SK-MEL-5 (cell line): Measurements from ENCODE around the gene MYO15B. TPM values are rescaled to one million over a fixed set of nuclear protein-coding genes. Genes with fewer than 3 reads are reported as not detected.

Experiments
- DNase-seq: peaks from one replicate; pipeline ENCODE4 v3.0.0-alpha.2; 2016; ENCODE audit warnings: low read depth, low spot score
- in situ Hi-C: cut with HindIII; loops from 2 replicates; pipeline ENCODE4 v1.10.0; 2016; ENCODE audit warnings: low sequenced_read_pairs, high pct_unique_total_duplicates, low pct_unique_long_range_greater_than_20kb
- total RNA-seq: library from RNA; depleted of rRNA; stranded (reverse); fragments of >200 nt; shearing (Covaris generic); gene quantifications from 2 replicates; pipeline ENCODE4 v1.2.3, GENCODE V29; 2014

MYO15B gene
- total RNA-seq, 1 experiment from 2014 or later: 1.6 TPM

GRCh38 chr17:75614006-75614405 lies 26.4 kb downstream of the MYO15B start:
- DNase-seq: peak; percentile 43
- in situ Hi-C loops: no loop called here

- in situ Hi-C loops: no loop called here
- DNase-seq: no peak
Measured at GRCh38 chr17:75614556-75615270, 27.1 kb downstream of the MYO15B start.

GRCh38 chr17:75615301-75615700 lies 27.7 kb downstream of the MYO15B start:
- in situ Hi-C loops: no loop called here
- DNase-seq: no peak

DNA sequence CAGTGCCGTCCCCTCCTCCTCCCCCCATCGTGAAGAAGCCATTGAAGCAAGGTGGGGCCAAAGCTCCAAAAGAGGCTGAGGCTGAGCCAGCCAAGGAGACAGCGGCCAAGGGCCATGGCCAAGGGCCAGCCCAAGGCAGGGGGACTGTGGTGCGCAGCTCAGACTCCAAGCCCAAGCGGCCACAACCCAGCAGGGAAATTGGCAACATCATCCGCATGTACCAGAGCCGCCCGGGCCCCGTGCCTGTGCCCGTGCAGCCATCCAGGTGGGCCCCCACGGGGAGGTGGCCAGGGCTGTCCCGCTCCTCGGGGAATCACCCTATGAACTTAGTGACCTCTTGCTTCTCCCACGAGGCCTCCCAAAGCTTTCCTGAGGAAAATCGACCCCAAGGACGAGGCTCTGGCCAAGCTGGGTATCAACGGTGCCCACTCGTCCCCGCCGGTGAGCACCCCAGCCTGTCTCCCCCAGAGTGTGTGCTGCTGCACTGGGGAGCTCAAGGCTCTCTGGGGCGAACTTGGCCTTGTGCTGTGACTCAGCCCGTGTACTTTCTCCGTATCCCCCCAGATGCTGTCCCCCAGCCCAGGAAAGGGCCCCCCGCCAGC lies 29.0 kb downstream of the MYO15B start:
- in situ Hi-C loops: no loop called here
- DNase-seq: no peak

- DNase-seq: no peak
- in situ Hi-C loops: no loop called here
Measured at GRCh38 chr17:75617218-75617617, 29.6 kb downstream of the MYO15B start.

GRCh38 chr17:75617675-75618074 lies 30.1 kb downstream of the MYO15B start:
- DNase-seq: no peak
- in situ Hi-C loops: no loop called here

- in situ Hi-C loops: no loop called here
- DNase-seq: peak; percentile 65
Measured at GRCh38 chr17:75619506-75620431, 32.2 kb downstream of the MYO15B start.

- in situ Hi-C loops: no loop called here
Measured at GRCh38 chr17:75621489-75621888, 33.9 kb downstream of the MYO15B start.

GRCh38 chr17:75622076-75622475 lies 34.5 kb downstream of the MYO15B start:
- no peak for DNase-seq
- in situ Hi-C loops: no loop called here

More at GRCh38 chr17:75621489-75621888, 33.9 kb downstream of the MYO15B start:
- no peak for DNase-seq

GRCh38 chr17:75622771-75623273 lies 35.2 kb downstream of the MYO15B start:
- no peak for DNase-seq
- in situ Hi-C loops: no loop called here

DNA sequence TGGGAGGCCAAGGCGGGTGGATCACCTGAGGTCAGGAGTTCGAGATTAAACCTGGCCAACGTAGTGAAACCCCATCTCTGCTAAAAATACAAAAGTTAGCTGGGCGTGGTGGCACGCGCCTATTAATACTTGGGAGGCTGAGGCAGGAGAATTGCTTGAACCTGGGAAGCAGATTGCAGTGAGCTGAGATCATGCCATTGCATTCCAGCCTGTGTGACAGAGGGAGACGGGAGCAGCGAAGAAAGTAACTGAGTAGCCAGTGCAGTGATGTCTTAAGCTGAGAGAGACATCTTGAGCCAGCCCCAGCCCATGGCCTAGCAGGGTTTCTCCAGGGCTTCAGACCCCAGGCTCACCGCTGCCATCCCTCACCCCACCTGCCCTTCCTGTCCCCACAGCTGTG lies 35.8 kb downstream of the MYO15B start:
- DNase-seq: no peak
- in situ Hi-C loops: no loop called here

DNA sequence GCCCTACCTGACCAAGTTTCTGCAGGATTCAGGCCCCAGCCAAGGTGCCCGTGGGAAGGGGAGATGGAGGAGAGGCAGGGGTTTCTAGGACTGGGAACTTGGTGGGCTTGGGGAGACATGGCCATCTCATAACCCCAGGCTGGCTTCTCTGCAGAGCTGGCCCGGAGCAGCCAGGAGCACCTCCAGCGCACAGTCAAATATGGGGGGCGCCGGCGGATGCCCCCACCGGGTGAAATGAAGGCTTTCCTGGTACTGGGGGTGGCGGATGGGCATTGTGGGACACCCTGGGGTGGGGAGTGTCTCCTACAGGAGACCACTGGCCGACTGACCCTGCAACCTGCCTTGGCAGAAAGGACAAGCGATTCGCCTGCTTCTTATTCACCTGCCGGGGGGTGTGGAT lies 36.4 kb downstream of the MYO15B start:
- DNase-seq: no peak
- in situ Hi-C loops: no loop called here

GRCh38 chr17:75624714-75625345 lies 37.2 kb downstream of the MYO15B start:
- in situ Hi-C loops: no loop called here
- DNase-seq: no peak

DNA sequence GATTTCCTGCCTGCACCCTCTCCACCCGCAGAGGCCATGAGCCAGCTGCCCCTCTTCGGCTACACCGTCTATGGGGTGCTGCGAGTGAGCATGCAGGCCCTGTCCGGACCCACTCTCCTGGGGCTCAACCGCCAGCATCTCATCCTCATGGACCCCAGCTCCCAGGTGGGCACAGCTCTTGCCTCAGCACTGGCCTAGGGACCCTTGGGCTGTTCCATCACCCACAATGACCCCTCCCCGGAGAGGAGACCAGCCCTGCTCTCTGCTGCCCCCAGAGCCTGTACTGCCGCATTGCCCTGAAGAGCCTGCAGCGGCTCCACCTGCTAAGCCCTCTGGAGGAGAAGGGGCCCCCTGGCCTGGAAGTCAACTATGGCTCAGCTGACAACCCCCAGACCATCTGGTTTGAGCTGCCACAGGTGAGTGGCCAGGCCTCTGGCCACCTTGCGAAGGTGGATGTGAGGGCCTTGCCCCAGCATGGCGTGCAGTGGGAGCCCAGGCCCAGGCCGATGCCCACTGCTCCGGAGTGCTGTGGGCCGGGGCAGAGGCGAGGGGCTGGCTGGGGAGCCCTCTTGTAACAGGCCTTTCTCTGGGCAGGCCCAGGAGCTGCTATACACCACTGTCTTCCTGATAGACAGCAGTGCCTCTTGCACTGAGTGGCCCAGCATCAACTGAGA lies 38.4 kb downstream of the MYO15B start:
- DNase-seq: peak; percentile 72
- in situ Hi-C loops: no loop called here

GRCh38 chr17:75626496-75627038 lies 39.0 kb downstream of the MYO15B start:
- DNase-seq: no peak
- in situ Hi-C loops: no loop called here

DNA sequence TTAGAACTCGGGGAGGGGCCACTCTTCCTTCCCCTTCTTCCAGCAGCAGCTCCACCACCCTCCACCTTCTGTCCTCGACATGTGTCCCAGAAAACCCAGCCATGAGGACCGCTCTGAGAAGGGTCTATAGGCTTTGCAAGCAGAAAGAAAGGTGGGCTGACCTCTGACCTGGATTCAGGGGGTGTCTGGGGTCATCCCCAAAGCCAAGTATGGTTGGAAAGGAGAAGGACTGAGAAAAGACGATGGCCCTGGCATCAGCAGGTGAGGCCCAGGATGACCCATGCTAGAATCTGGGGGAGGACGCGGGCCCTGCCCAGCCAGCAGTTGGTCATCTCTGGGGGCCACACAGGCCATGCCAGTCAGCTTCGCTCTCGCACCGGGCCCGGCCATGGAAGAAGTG lies 39.5 kb downstream of the MYO15B start:
- in situ Hi-C loops: no loop called here
- no peak for DNase-seq

DNA sequence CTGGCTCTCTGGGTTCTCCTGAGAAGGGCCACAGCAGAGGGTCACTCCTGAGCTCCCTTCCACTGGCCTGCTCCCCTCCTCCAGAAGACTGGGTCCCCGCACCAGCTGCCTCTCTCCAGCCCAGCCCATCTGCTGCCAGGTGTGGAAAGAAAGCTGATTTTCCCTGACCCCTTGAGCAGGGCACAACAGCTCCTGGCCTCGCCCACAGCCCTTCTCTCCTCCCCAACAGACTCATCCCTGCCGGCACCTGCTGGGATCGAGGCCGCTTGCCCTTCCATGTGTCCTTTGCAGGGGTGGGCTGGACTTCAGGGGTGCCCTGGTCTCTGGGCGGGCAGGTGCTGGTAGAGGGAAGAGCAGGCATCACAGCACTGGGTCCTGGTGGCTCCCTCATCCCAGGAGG lies 40.8 kb downstream of the MYO15B start:
- no peak for DNase-seq
- in situ Hi-C loops: no loop called here
